GM21390 (cell line): ENCODE data around the gene PHF3.
"Not testable (repeated sequence)": the region's sequence is repeated elsewhere in the genome, so short reads cannot be mapped to it uniquely, and the experiment has no call there.

ENCODE experiments used
- ATAC-seq: cut with Tn5 transposase; IDR thresholded peaks from one replicate; pipeline ENCODE4 v1.9.1; 2021; ENCODE audit not compliant: unreplicated experiment

PHF3 gene

GRCh38 chr6:63690221-63690620, 54.6 kb downstream of the PHF3 start:
- ATAC-seq = no peak

GRCh38 chr6:63705707-63706106, 70.1 kb downstream of the PHF3 start:
- ATAC-seq = no peak

- ATAC-seq = no peak
Observed at GRCh38 chr6:63706630-63707029, 71.0 kb downstream of the PHF3 start.

- no peak for ATAC-seq
Observed at GRCh38 chr6:63708631-63709030, 73.0 kb downstream of the PHF3 start.

- no peak for ATAC-seq
Observed at GRCh38 chr6:63709148-63709547, 73.5 kb downstream of the PHF3 start.

GRCh38 chr6:63713332-63713731, 77.7 kb downstream of the PHF3 start:
- ATAC-seq = no peak

- ATAC-seq = peak; percentile 54
Observed at GRCh38 chr6:63714091-63714490, 78.5 kb downstream of the PHF3 start.

GRCh38 chr6:63716169-63716568, 80.6 kb downstream of the PHF3 start:
- peak; percentile 57 for ATAC-seq

- ATAC-seq = no peak
Observed at GRCh38 chr6:63721181-63721580, 85.6 kb downstream of the PHF3 start.

GRCh38 chr6:63724721-63725120, 89.1 kb downstream of the PHF3 start:
- no peak for ATAC-seq

GRCh38 chr6:63730311-63730710, 94.7 kb downstream of the PHF3 start:
- ATAC-seq = no peak

GRCh38 chr6:63731930-63732329, 96.3 kb downstream of the PHF3 start:
- ATAC-seq = no peak

GRCh38 chr6:63732336-63732735, 96.7 kb downstream of the PHF3 start:
- ATAC-seq = no peak

GRCh38 chr6:63734923-63735322, 99.3 kb downstream of the PHF3 start:
- no peak for ATAC-seq

GRCh38 chr6:63738190-63738589, 102.6 kb downstream of the PHF3 start:
- not testable (repeated sequence) for ATAC-seq

- ATAC-seq = no peak
Observed at GRCh38 chr6:63739094-63739687, 103.6 kb downstream of the PHF3 start.

- no peak for ATAC-seq
Observed at GRCh38 chr6:63740709-63741108, 105.1 kb downstream of the PHF3 start.

- no peak for ATAC-seq
Observed at GRCh38 chr6:63742060-63742459, 106.5 kb downstream of the PHF3 start.

GRCh38 chr6:63743691-63744090, 108.1 kb downstream of the PHF3 start:
- ATAC-seq = no peak

GRCh38 chr6:63744810-63745209, 109.2 kb downstream of the PHF3 start:
- ATAC-seq = no peak

- no peak for ATAC-seq
Observed at GRCh38 chr6:63745784-63746183, 110.2 kb downstream of the PHF3 start.

- ATAC-seq = no peak
Observed at GRCh38 chr6:63750400-63750799, 114.8 kb downstream of the PHF3 start.

- not testable (repeated sequence) for ATAC-seq
Observed at GRCh38 chr6:63757275-63757674, 121.7 kb downstream of the PHF3 start.
